GM23338 (cell line): Measurements from ENCODE around the gene C5orf58. TPM values are rescaled to one million over a fixed set of nuclear protein-coding genes. Genes with fewer than 3 reads are reported as not detected.

Source experiments
- ATAC-seq: fragments of 200-7000 bp; cut with Tn5 transposase; 3 replicates; pipeline ENCODE4 v1.9.1; 2020
- DNase-seq: peaks from one replicate; pipeline ENCODE4 v3.0.0-alpha.2; 2015; ENCODE audit warnings: low spot score
- H2AFZ ChIP-seq: fragments of 200-600 bp; sonication (generic); 2 replicates; pipeline ENCODE4 v1.8.0; 2016; ENCODE audit warnings: antibody characterized with exemption, mild to moderate bottlenecking, moderate library complexity
- H3F3A ChIP-seq: fragments of 200-600 bp; sonication (generic); replicated peaks from 2 replicates; pipeline ENCODE4 v1.8.0; 2017; ENCODE audit warnings: antibody characterized with exemption, mixed run types, low read depth
- H3K27ac ChIP-seq: fragments of 200-600 bp; sonication (generic); 2 replicates; pipeline ENCODE4 v1.6.1; 2016; ENCODE audit warnings: low read depth
- H3K27me3 ChIP-seq: fragments of 200-600 bp; sonication (generic); 2 replicates; pipeline ENCODE4 v1.8.0; 2016; ENCODE audit warnings: mild to moderate bottlenecking, mixed run types, moderate library complexity; ENCODE audit not compliant: insufficient read depth
- H3K36me3 ChIP-seq: fragments of 200-600 bp; sonication (generic); 2 replicates; pipeline ENCODE4 v1.8.0; 2016; ENCODE audit warnings: mild to moderate bottlenecking; ENCODE audit not compliant: insufficient read depth
- H3K4me1 ChIP-seq: fragments of 200-600 bp; sonication (generic); 2 replicates; pipeline ENCODE4 v1.8.0; 2016; ENCODE audit warnings: mild to moderate bottlenecking, moderate library complexity; ENCODE audit not compliant: insufficient read depth
- H3K4me2 ChIP-seq: fragments of 200-600 bp; sonication (generic); 2 replicates; pipeline ENCODE4 v1.7.1; 2017; ENCODE audit warnings: mixed run types
- H3K4me3 ChIP-seq: fragments of 200-600 bp; sonication (generic); 2 replicates; pipeline ENCODE4 v1.6.1; 2016; ENCODE audit warnings: mixed run types
- H3K79me2 ChIP-seq: fragments of 200-600 bp; sonication (generic); replicated peaks from 2 replicates; pipeline ENCODE4 v1.8.0; 2017; ENCODE audit warnings: mild to moderate bottlenecking; ENCODE audit not compliant: insufficient read depth
- H3K9me2 ChIP-seq: fragments of 200-600 bp; sonication (generic); 2 replicates; pipeline ENCODE4 v1.8.0; 2017; ENCODE audit not compliant: insufficient read depth
- H4K20me1 ChIP-seq: fragments of 200-600 bp; sonication (generic); replicated peaks from 2 replicates; pipeline ENCODE4 v1.8.0; 2017; ENCODE audit warnings: mild to moderate bottlenecking; ENCODE audit not compliant: insufficient read depth
- H3K27ac Mint-ChIP-seq: 2 replicates; pipeline ENCODE4 v1.8.0; 2020; ENCODE audit warnings: inconsistent platforms, mild to moderate bottlenecking, moderate library complexity, mixed read lengths
- H3K27me3 Mint-ChIP-seq: 3 replicates; pipeline ENCODE4 v1.8.0; 2022; ENCODE audit warnings: low read depth, mild to moderate bottlenecking, moderate library complexity, mixed read lengths, inconsistent platforms; ENCODE audit not compliant: insufficient read depth, poor library complexity
- H3K36me3 Mint-ChIP-seq: 3 replicates; pipeline ENCODE4 v1.8.0; 2021; ENCODE audit warnings: low read depth, mild to moderate bottlenecking, inconsistent platforms, moderate library complexity, mixed read lengths
- H3K4me1 Mint-ChIP-seq: 3 replicates; pipeline ENCODE4 v1.8.0; 2020; ENCODE audit warnings: mild to moderate bottlenecking, inconsistent platforms, mixed read lengths
- H3K4me3 Mint-ChIP-seq: 3 replicates; pipeline ENCODE4 v1.8.0; 2021; ENCODE audit warnings: moderate library complexity, mild to moderate bottlenecking, inconsistent platforms, mixed read lengths
- H3K9me3 Mint-ChIP-seq: 3 replicates; pipeline ENCODE4 v1.8.0; 2020; ENCODE audit warnings: moderate library complexity, mild to moderate bottlenecking, inconsistent platforms, mixed read lengths
- CREB1 ChIP-seq: fragments of 250-450 bp; sonication (Bioruptor Pico); IDR thresholded peaks from 2 replicates; pipeline ENCODE4 v1.5.0; 2020; ENCODE audit warnings: low read depth, mild to moderate bottlenecking, moderate library complexity
- EZH2 ChIP-seq: fragments of 200-600 bp; sonication (generic); IDR thresholded peaks from one replicate; pipeline ENCODE4 v1.8.0; 2017; ENCODE audit warnings: antibody characterized with exemption, mild to moderate bottlenecking, low read depth; ENCODE audit not compliant: unreplicated experiment
- NANOG ChIP-seq: IDR thresholded peaks from 2 replicates; pipeline ENCODE4 v1.6.1; 2016; ENCODE audit warnings: antibody characterized with exemption, borderline replicate concordance
- STAT1 ChIP-seq: IDR thresholded peaks from one replicate; pipeline ENCODE4 v1.6.1; 2016; ENCODE audit warnings: antibody characterized with exemption; ENCODE audit not compliant: unreplicated experiment
- ZNF114 ChIP-seq: fragments of 250-450 bp; sonication (Bioruptor Pico); IDR thresholded peaks from 2 replicates; pipeline ENCODE4 v1.5.0; 2020; ENCODE audit warnings: mild to moderate bottlenecking, moderate library complexity
- polyA plus RNA-seq: library from polyadenylated mRNA; unstranded; fragments of >200 nt; fragmentation: Nextera tagmentation; extraction: Ambion mirVana; gene quantifications from 2 replicates; pipeline ENCODE4 v1.2.1, GENCODE V29; 2016
- total RNA-seq: library from RNA; depleted of rRNA; stranded (reverse); fragments of >200 nt; shearing (Covaris generic); gene quantifications from 2 replicates; pipeline ENCODE4 v1.2.3, GENCODE V29; 2014
- TF ChIP-seq, protein P1 (sequence below): fragments of 250-450 bp; sonication (Bioruptor Pico); IDR thresholded peaks from 2 replicates; pipeline ENCODE4 v1.5.0; 2020; ENCODE audit warnings: mild to moderate bottlenecking, moderate library complexity
- TF ChIP-seq, protein P2 (sequence below), 2 experiments: fragments of 200-600 bp in 1 of 2; sonication (generic) in 1 of 2; conservative IDR thresholded peaks; 2 replicates each; pipeline versions ENCODE4 v1.5.1 to v1.6.1; 2016 to 2017; ENCODE audit warnings: antibody characterized with exemption in 2 of 2, low read depth in 2 of 2, mild to moderate bottlenecking in 2 of 2, moderate library complexity in 1 of 2
- TF ChIP-seq, protein P3 (sequence below): IDR thresholded peaks from one replicate; pipeline ENCODE4 v1.6.1; 2018; ENCODE audit warnings: antibody characterized with exemption; ENCODE audit not compliant: unreplicated experiment

Gene C5orf58
- total and polyA plus RNA-seq, 2 experiments from 2014 or later = 1.0 to 9.1 TPM

DNA sequence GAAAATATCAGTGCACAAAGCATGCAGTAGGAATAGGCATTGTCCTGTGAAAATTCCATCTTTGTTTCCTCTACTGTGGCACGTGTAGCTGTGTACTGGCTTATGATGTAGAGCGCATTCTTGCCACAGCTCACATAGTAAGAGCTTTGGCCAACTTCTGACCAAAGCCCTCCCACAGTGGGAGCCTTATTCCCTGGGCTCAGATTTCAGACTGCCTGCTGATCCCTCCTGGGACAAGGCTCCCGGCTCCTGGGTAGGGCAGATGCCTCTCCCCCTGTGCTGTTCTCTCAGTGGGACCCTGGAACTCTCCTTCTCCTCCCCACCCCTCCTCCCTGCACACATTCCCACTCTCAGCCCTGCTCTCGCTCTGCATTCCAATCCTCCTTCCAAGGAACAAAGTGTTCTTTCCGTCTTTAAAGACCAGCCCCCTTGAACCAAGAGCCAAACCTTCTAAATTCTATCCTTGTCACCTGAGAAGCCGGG lies 47.3 kb downstream of the C5orf58 start (continued):
- TF ChIP-seq, protein P1, sequence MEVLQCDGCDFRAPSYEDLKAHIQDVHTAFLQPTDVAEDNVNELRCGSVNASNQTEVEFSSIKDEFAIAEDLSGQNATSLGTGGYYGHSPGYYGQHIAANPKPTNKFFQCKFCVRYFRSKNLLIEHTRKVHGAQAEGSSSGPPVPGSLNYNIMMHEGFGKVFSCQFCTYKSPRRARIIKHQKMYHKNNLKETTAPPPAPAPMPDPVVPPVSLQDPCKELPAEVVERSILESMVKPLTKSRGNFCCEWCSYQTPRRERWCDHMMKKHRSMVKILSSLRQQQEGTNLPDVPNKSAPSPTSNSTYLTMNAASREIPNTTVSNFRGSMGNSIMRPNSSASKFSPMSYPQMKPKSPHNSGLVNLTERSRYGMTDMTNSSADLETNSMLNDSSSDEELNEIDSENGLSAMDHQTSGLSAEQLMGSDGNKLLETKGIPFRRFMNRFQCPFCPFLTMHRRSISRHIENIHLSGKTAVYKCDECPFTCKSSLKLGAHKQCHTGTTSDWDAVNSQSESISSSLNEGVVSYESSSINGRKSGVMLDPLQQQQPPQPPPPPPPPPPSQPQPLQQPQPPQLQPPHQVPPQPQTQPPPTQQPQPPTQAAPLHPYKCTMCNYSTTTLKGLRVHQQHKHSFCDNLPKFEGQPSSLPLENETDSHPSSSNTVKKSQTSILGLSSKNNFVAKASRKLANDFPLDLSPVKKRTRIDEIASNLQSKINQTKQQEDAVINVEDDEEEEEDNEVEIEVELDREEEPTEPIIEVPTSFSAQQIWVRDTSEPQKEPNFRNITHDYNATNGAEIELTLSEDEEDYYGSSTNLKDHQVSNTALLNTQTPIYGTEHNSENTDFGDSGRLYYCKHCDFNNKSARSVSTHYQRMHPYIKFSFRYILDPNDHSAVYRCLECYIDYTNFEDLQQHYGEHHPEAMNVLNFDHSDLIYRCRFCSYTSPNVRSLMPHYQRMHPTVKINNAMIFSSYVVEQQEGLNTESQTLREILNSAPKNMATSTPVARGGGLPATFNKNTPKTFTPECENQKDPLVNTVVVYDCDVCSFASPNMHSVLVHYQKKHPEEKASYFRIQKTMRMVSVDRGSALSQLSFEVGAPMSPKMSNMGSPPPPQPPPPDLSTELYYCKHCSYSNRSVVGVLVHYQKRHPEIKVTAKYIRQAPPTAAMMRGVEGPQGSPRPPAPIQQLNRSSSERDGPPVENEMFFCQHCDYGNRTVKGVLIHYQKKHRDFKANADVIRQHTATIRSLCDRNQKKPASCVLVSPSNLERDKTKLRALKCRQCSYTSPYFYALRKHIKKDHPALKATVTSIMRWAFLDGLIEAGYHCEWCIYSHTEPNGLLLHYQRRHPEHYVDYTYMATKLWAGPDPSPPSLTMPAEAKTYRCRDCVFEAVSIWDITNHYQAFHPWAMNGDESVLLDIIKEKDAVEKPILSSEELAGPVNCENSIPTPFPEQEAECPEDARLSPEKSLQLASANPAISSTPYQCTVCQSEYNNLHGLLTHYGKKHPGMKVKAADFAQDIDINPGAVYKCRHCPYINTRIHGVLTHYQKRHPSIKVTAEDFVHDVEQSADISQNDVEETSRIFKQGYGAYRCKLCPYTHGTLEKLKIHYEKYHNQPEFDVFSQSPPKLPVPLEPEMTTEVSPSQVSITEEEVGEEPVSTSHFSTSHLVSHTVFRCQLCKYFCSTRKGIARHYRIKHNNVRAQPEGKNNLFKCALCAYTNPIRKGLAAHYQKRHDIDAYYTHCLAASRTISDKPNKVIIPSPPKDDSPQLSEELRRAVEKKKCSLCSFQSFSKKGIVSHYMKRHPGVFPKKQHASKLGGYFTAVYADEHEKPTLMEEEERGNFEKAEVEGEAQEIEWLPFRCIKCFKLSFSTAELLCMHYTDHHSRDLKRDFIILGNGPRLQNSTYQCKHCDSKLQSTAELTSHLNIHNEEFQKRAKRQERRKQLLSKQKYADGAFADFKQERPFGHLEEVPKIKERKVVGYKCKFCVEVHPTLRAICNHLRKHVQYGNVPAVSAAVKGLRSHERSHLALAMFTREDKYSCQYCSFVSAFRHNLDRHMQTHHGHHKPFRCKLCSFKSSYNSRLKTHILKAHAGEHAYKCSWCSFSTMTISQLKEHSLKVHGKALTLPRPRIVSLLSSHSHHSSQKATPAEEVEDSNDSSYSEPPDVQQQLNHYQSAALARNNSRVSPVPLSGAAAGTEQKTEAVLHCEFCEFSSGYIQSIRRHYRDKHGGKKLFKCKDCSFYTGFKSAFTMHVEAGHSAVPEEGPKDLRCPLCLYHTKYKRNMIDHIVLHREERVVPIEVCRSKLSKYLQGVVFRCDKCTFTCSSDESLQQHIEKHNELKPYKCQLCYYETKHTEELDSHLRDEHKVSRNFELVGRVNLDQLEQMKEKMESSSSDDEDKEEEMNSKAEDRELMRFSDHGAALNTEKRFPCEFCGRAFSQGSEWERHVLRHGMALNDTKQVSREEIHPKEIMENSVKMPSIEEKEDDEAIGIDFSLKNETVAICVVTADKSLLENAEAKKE (CRISPR knock-in tag) = no peak
- TF ChIP-seq CREB1 (CRISPR knock-in tag) = no peak
- no peak for TF ChIP-seq EZH2
- TF ChIP-seq ZNF114 = no peak
- TF ChIP-seq, protein P2, sequence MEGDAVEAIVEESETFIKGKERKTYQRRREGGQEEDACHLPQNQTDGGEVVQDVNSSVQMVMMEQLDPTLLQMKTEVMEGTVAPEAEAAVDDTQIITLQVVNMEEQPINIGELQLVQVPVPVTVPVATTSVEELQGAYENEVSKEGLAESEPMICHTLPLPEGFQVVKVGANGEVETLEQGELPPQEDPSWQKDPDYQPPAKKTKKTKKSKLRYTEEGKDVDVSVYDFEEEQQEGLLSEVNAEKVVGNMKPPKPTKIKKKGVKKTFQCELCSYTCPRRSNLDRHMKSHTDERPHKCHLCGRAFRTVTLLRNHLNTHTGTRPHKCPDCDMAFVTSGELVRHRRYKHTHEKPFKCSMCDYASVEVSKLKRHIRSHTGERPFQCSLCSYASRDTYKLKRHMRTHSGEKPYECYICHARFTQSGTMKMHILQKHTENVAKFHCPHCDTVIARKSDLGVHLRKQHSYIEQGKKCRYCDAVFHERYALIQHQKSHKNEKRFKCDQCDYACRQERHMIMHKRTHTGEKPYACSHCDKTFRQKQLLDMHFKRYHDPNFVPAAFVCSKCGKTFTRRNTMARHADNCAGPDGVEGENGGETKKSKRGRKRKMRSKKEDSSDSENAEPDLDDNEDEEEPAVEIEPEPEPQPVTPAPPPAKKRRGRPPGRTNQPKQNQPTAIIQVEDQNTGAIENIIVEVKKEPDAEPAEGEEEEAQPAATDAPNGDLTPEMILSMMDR (conservative IDR thresholded peaks at IDR 0.05; ENCODE audit: low read depth in 2 of 2) = no peak
- no peak for TF ChIP-seq NANOG
- no peak for TF ChIP-seq STAT1

DNA sequence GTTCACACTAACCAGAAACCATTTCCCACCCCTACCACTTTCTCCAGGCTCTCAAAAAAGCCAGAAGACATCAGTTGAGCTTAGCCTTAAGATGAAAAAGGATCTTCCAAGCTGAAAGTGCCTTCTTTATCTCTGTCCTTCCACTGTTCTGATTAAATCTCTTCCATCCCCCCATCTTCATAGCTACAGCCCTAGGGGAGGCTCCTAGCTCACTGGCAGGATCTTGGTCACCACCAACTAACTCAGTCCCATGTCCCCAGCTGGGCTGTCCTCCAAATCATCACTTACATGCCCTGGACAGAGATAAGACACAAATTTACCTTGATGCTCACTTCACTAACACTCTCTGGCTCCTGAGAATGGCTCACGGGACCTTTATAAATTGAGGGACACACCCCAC lies 50.5 kb downstream of the C5orf58 start:
- ATAC-seq = no peak
- Mint-ChIP-seq H3K27me3 (peaks cover 5% of the 10 kb centered on the region), H3K36me3 (peaks cover 25% of the 10 kb centered on the region), H3K27ac (no peak overlapping the region), H3K4me3 (no peak overlapping the region), H3K4me1 (peaks cover 38% of the 10 kb centered on the region), H3K9me3 (peaks cover 30% of the 10 kb centered on the region)
- Histone ChIP-seq H4K20me1 (no peaks in the 10 kb centered on the region), H3F3A (no peaks in the 10 kb centered on the region), H3K4me2 (no peak overlapping the region), H2AFZ (no peak overlapping the region), H3K36me3 (no peaks in the 10 kb centered on the region), H3K4me3 (no peak overlapping the region), H3K4me1 (peaks cover 41% of the 10 kb centered on the region), H3K27me3 (no peaks in the 10 kb centered on the region), H3K27ac (no peak overlapping the region), H3K9me2 (0 out of 2 replicates have a peak, but pooled peaks cover 4% of the 10 kb centered on the region), H3K79me2 (no peaks in the 10 kb centered on the region)
- no peak for DNase-seq
- TF ChIP-seq, protein P3, sequence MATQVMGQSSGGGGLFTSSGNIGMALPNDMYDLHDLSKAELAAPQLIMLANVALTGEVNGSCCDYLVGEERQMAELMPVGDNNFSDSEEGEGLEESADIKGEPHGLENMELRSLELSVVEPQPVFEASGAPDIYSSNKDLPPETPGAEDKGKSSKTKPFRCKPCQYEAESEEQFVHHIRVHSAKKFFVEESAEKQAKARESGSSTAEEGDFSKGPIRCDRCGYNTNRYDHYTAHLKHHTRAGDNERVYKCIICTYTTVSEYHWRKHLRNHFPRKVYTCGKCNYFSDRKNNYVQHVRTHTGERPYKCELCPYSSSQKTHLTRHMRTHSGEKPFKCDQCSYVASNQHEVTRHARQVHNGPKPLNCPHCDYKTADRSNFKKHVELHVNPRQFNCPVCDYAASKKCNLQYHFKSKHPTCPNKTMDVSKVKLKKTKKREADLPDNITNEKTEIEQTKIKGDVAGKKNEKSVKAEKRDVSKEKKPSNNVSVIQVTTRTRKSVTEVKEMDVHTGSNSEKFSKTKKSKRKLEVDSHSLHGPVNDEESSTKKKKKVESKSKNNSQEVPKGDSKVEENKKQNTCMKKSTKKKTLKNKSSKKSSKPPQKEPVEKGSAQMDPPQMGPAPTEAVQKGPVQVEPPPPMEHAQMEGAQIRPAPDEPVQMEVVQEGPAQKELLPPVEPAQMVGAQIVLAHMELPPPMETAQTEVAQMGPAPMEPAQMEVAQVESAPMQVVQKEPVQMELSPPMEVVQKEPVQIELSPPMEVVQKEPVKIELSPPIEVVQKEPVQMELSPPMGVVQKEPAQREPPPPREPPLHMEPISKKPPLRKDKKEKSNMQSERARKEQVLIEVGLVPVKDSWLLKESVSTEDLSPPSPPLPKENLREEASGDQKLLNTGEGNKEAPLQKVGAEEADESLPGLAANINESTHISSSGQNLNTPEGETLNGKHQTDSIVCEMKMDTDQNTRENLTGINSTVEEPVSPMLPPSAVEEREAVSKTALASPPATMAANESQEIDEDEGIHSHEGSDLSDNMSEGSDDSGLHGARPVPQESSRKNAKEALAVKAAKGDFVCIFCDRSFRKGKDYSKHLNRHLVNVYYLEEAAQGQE = no peak
